IPS DF 6.9 (cell line): ENCODE measurements around the gene SMPD3.

Source experiments
- DNase-seq: peaks from one replicate; pipeline ENCODE4 v3.0.0-alpha.2; 2013; ENCODE audit warnings: low read depth, low spot score
- H3K27ac ChIP-seq: one replicate; pipeline ENCODE4 v1.5.1; 2013; ENCODE audit warnings: low read length, control low read depth
- H3K27me3 ChIP-seq: 2 replicates; pipeline ENCODE4 v1.6.1; 2013; ENCODE audit warnings: mild to moderate bottlenecking, low read length; ENCODE audit not compliant: control insufficient read depth, insufficient read depth
- H3K36me3 ChIP-seq: 2 replicates; pipeline ENCODE4 v1.6.1; 2013; ENCODE audit warnings: low read length; ENCODE audit not compliant: control insufficient read depth, insufficient read depth
- H3K4me1 ChIP-seq: 2 replicates; pipeline ENCODE4 v1.6.1; 2013; ENCODE audit warnings: low read length; ENCODE audit not compliant: control insufficient read depth, insufficient read depth
- H3K4me3 ChIP-seq: 2 replicates; pipeline ENCODE4 v1.5.1; 2013; ENCODE audit warnings: mild to moderate bottlenecking, low read length
- H3K9me3 ChIP-seq: 2 replicates; pipeline ENCODE4 v1.6.1; 2013; ENCODE audit warnings: low read length, inconsistent platforms; ENCODE audit not compliant: control insufficient read depth, insufficient read depth
- WGBS: extraction: QIAGEN DNeasy Blood & Tissue Kit; methylation state at CpG from one replicate; pipeline ENCODE4 v1.1.7; 2013; ENCODE audit warnings: mixed read lengths, missing lambda C conversion rate; ENCODE audit not compliant: insufficient read length, insufficient coverage; 5-methylcytosine and 5-hydroxymethylcytosine counted together

SMPD3 gene

GRCh38 chr16:68487669-68488068 is 39.4 kb upstream of the SMPD3 start:
- Histone ChIP-seq H3K9me3 (no peaks in the 10 kb centered on the region), H3K27me3 (no peaks in the 10 kb centered on the region), H3K4me3 (no peak overlapping the region), H3K36me3 (no peaks in the 10 kb centered on the region), H3K27ac (no peak overlapping the region), H3K4me1 (peaks cover 8% of the 10 kb centered on the region)
- no CpG with 5 or more reads among the region's 6 CpGs for WGBS
- DNase-seq: no peak

DNA sequence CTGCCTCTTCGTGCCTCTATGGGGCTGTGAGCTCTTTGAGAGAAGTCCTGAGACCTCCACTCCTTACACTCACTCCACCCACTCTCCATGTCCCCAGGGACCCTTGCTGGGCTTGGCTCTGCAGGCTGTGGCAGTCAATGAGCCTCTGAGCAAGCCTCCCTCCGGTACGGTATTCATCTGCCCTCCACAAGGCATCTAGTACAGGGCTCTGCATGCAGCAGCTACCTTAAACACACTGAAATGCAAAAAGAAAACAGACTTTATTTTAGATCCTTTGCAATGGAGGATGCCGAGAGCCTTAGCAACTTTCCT is 38.9 kb upstream of the SMPD3 start:
- H3K27me3 ChIP-seq: no peaks in the 10 kb centered on the region
- no peak overlapping the region for H3K27ac ChIP-seq
- H3K4me1 ChIP-seq: peaks cover 8% of the 10 kb centered on the region
- no peaks in the 10 kb centered on the region for H3K9me3 ChIP-seq
- no peak overlapping the region for H3K4me3 ChIP-seq
- H3K36me3 ChIP-seq: no peaks in the 10 kb centered on the region
- DNase-seq: no peak
- WGBS: no CpG with 5 or more reads among the region's 4 CpGs

DNA sequence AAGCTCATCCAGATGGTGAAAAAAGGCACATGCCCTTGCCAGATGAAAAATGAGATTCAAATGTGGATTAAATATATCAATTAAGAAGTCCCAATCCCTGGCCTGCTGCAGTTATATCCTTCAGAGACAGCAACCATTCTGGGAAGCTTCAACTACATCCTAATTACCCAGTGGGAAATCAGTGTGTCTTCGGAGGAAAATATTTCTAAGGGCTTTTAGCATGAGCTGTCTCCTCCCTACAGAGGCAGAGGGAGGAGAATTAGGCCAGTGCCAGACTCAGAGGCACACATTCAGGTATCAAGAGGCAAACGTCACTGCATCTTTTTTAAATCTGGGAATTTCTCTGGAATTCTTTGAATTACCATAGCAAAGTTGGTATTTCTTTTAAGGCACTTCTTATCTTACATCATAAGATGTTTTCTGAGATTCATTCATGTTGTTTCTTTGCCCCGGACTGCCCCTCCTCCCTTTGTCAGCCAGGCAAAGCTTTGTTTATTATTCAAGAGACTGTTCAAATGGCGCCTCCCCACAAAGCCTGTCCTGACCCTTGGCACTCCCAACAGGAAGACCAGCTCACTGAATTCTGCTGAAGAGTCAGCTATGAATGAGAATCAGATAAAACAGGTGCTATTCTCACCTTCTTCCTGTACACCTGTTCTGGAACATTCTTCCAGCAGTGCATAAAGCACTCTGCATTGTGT is 38.3 kb upstream of the SMPD3 start:
- no peaks in the 10 kb centered on the region for H3K36me3 ChIP-seq
- no CpG with 5 or more reads among the region's 4 CpGs for WGBS
- no peaks in the 10 kb centered on the region for H3K27me3 ChIP-seq
- no peak overlapping the region for H3K4me3 ChIP-seq
- DNase-seq: no peak
- no peak overlapping the region for H3K27ac ChIP-seq
- peaks cover 8% of the 10 kb centered on the region for H3K4me1 ChIP-seq
- no peaks in the 10 kb centered on the region for H3K9me3 ChIP-seq

DNA sequence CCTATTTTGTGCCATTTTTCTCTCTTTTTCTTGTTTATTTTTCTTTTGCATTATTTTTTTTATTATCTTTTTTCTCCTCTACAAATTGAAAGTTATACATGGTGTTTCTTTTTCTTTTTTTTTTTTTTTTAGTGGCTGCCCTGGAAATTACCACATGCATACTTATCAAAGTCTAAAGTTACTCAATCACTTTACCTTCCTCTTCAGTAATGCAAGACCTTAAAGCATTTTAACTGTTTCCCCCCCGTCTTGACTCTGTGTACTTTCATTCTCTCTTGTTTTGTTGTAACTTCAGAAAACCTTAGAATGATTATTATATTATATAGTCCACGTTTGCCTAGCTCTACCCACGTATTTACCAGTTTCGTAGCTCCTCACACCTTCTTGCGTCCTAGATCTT is 33.3 kb upstream of the SMPD3 start:
- no CpG with 5 or more reads among the region's 5 CpGs for WGBS
- Histone ChIP-seq H3K9me3 (no peaks in the 10 kb centered on the region), H3K27me3 (no peaks in the 10 kb centered on the region)

GRCh38 chr16:68480084-68480995 is 32.0 kb upstream of the SMPD3 start:
- peaks cover 5% of the 10 kb centered on the region for H3K4me1 ChIP-seq
- H3K27ac ChIP-seq: no peak overlapping the region
- no peaks in the 10 kb centered on the region for H3K9me3 ChIP-seq
- H3K27me3 ChIP-seq: no peaks in the 10 kb centered on the region
- WGBS: no CpG with 5 or more reads among the region's 6 CpGs
- H3K36me3 ChIP-seq: no peaks in the 10 kb centered on the region
- no peak overlapping the region for H3K4me3 ChIP-seq
- DNase-seq: no peak

More for the DNA sequence above, 33.3 kb upstream of the SMPD3 start:
- no peaks in the 10 kb centered on the region for H3K36me3 ChIP-seq
- no peak overlapping the region for H3K4me3 ChIP-seq
- H3K4me1 ChIP-seq: peaks cover 5% of the 10 kb centered on the region
- no peak overlapping the region for H3K27ac ChIP-seq
- no peak for DNase-seq

DNA sequence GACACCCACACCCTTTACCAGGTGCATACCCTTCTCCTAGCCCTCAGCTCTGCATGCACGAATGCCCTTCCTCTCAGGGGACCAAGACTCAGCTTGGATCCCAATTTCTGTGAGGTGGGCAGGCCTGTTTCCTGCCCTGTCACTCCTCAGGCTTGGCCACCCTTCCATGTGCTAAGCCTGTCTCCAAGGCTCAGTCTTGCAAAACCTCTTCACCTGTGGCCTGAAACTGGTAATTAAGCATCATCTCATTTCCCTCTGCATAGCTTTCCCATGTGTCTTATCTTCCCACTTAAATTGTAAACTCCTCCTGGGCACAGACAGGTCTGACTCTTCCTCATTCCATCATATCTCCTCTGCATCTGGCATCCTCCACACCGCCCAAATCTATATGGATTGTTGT is 31.0 kb upstream of the SMPD3 start:
- H3K27ac ChIP-seq: no peak overlapping the region
- WGBS: no CpG with 5 or more reads among the region's 2 CpGs

DNA sequence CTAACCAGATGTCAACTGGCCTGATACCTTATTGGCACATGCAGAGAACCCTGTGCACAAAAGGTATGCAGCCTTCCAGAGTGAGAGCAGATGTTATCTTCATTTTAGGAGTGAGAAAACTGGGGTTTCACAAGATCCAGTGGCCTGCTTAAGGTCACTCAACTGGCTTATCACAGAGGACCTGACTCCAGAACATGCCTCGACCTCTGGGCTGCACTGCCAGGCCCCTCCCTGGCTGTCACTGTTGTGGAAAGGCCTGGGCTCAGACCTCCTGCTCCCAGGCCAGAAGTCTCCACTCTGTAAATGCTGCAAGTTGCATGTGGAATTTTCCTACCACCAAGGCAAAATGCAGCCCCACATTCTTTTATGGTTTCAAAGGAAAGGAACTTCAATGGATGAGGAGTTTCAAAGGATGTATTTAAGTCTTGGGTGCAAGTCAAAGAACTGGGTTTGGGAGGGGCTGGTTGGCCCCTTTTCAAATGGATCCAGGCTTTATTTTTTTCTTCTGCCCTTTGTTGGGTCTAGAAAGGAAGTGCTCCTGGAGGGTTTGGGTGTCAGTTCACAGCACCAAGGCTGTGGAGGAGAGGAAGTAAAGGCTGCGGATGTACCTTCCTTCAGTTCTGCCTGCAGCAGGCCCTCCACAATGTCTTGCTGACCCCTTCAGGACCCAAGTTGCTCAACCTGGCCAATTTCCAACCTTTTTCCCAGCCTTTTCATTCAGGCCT is 30.4 kb upstream of the SMPD3 start:
- peaks cover 5% of the 10 kb centered on the region for H3K4me1 ChIP-seq
- WGBS: no CpG with 5 or more reads among the region's 2 CpGs
- DNase-seq: no peak
- H3K9me3 ChIP-seq: no peaks in the 10 kb centered on the region
- H3K4me3 ChIP-seq: no peak overlapping the region
- no peaks in the 10 kb centered on the region for H3K36me3 ChIP-seq
- H3K27me3 ChIP-seq: no peaks in the 10 kb centered on the region
- no peak overlapping the region for H3K27ac ChIP-seq

More for the DNA sequence above, 31.0 kb upstream of the SMPD3 start:
- Histone ChIP-seq H3K9me3 (no peaks in the 10 kb centered on the region), H3K4me1 (peaks cover 5% of the 10 kb centered on the region), H3K36me3 (no peaks in the 10 kb centered on the region), H3K27me3 (no peaks in the 10 kb centered on the region), H3K4me3 (no peak overlapping the region)
- no peak for DNase-seq

DNA sequence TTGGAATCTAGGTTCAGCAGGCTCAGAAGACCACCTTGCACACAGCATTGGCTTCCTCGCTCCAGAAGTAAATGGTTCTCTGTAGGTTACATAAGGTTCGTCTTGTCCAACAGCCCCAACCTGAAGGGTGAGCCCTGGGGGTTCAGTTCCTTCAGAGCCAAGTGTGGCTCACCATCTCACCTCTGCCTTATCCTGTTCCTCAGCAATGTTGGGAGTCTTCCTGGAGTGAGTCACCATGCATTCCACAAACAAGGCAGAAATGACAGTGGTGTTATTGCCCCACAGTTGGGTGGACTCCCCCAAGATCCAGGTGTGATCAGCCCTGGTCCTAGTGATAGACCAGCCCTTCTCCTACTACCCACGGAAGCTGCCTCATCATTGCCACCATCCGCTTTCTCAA is 26.8 kb upstream of the SMPD3 start:
- H3K9me3 ChIP-seq: no peaks in the 10 kb centered on the region
- no peaks in the 10 kb centered on the region for H3K27me3 ChIP-seq
- H3K36me3 ChIP-seq: no peaks in the 10 kb centered on the region
- H3K4me3 ChIP-seq: no peak overlapping the region
- no CpG with 5 or more reads among the region's 4 CpGs for WGBS
- H3K4me1 ChIP-seq: peaks cover 5% of the 10 kb centered on the region
- no peak overlapping the region for H3K27ac ChIP-seq
- no peak for DNase-seq

GRCh38 chr16:68473358-68474070 is 25.2 kb upstream of the SMPD3 start:
- Histone ChIP-seq H3K36me3 (no peaks in the 10 kb centered on the region), H3K9me3 (no peaks in the 10 kb centered on the region), H3K4me3 (no peak overlapping the region), H3K4me1 (no peaks in the 10 kb centered on the region), H3K27me3 (no peaks in the 10 kb centered on the region), H3K27ac (no peak overlapping the region)
- WGBS: no CpG with 5 or more reads among the region's 7 CpGs
- DNase-seq: no peak

GRCh38 chr16:68472581-68472980 is 24.3 kb upstream of the SMPD3 start:
- Histone ChIP-seq H3K9me3 (no peaks in the 10 kb centered on the region), H3K4me1 (no peaks in the 10 kb centered on the region), H3K4me3 (no peak overlapping the region), H3K36me3 (no peaks in the 10 kb centered on the region), H3K27me3 (no peaks in the 10 kb centered on the region), H3K27ac (no peak overlapping the region)
- DNase-seq: no peak
- no CpG with 5 or more reads among the region's 5 CpGs for WGBS
